HG02885 (cell line): ENCODE results near the gene ATF3.
"Not testable (repeated sequence)": the region's sequence is repeated elsewhere in the genome, so short reads cannot be mapped to it uniquely, and the experiment has no call there.

ENCODE experiments used
- ATAC-seq: cut with Tn5 transposase; IDR thresholded peaks from one replicate; pipeline ENCODE4 v1.9.1; 2021; ENCODE audit warnings: mild to moderate bottlenecking; ENCODE audit not compliant: unreplicated experiment, poor library complexity

The ATF3 gene

DNA sequence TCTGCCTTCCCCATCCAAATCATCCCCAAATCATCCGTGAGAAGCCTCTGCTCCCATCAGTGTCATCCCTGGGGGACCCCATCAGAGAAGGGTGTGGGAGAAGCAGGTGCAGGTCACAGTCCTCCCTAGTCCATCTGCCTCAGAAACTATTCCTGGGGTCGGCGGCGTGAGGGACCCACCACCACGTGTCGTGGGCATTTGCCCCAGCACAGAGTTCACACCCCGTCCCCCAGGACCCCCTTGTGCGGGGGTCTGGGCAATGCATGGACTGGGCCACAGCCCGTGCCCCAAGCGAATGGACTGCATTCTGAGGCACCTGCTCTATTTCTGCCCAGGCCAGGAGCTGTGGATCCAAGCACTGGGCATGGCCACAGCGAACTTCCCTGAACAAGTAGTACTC lies 38.4 kb downstream of the ATF3 start:
- ATAC-seq = no peak

- no peak for ATAC-seq
Measured at GRCh38 chr1:212648431-212648830, 39.9 kb downstream of the ATF3 start.

- no peak for ATAC-seq
Measured at GRCh38 chr1:212649020-212649419, 40.5 kb downstream of the ATF3 start.

DNA sequence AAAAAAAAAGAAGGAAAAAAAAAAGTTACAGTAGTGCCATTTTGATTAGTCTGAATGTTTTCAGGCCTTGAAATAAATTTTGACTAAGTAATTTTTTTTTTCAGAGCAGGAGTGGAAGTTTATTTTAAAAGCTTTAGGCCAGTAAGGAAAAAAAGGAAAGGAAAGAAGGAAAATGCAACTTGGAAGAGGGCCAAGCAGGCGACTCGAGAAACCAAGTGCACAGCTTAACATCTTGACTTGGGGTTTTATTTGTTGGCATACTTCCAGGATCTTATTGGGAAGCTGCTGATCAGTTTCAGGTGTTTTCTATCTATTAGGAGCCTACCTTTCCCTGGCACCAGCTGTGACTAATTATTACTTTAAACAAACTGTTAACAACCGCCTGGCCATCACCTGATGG lies 41.7 kb downstream of the ATF3 start:
- ATAC-seq = no peak

DNA sequence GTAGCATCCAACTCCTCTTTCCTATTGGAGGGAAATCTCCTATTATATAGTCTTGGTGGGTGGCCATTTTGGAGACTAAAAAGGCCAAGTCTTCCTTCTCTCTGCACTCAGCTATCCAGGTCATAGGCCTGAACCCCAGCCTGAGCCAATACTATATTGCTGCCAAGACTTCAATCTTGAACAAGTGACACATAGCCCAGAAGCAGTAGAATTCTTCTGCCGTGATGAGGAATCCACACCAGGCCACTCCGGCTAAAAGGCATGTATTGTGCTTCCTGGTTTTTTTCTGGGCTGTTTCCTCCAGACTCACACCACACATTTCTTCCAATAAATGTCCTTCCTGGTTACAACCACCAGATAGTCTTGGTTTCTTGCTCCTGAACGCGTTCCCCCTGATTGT lies 43.0 kb downstream of the ATF3 start:
- ATAC-seq = no peak

GRCh38 chr1:212651977-212652376 lies 43.4 kb downstream of the ATF3 start:
- ATAC-seq = no peak

GRCh38 chr1:212652609-212653008 lies 44.0 kb downstream of the ATF3 start:
- ATAC-seq = no peak

- no peak for ATAC-seq
Measured at GRCh38 chr1:212655668-212656440, 47.3 kb downstream of the ATF3 start.

DNA sequence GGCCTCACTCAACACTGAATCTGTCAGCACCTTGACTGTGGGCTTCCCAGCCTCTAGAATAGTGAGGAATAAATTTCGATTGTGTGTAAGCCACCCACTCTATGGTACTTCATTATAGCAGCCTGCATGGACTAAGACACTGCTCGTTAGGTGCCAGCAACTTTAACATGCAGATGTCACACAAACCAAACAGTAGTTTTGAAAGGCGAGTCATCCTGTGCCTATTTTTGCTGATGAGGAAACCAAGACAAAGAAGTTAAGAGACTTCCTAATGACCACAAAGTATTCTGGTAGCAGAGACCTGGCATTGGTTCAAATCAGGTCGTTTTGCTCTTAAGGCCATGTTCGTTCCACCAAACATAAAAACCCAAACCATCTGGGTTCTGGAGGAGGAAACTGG lies 48.2 kb downstream of the ATF3 start:
- ATAC-seq = no peak

- ATAC-seq = not testable (repeated sequence)
Measured at GRCh38 chr1:212658250-212658649, 49.7 kb downstream of the ATF3 start.

- no peak for ATAC-seq
Measured at GRCh38 chr1:212664409-212665199, 56.0 kb downstream of the ATF3 start.

DNA sequence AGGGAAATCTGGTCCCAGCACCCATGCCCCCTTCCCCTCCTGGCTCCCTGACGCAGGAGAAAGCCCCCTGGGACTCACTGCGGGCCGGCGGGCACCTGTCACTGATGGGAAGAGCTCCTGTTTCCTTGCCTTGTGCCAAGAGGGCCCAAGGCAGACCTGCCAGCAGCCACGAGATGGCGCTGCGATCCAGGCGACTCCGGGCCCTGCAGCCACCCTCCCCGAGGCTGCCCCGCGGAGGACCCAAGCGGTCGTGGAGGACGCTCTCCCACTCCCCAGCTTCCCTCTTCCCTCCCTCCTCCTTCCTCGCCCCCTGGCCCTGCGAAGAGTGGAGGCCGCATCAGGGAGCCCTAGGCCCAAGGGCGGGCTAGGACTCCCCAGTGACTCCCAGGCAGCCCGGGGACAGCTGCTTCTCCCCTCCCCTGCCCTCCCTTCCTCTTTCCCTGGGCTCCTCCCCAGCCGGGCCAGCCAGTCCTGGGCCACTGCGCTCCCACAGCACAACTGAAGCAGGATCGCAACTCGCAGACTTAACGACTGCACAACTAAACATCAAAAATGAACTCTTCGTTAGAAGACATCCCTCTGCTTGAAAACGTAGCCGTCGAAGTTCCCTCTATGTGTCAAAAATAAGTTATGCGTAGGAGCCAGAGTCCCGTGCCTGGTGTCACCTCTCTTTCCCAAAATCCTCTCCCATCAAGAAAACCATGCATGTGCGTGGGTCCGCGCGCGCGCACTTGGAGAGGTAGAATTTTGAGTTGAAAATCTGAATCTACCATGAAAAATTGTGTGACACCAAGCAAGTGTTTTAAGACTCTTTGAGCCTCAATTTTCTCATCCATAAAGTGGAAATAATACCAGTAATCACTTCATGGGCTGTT lies 56.9 kb downstream of the ATF3 start:
- ATAC-seq = peak; percentile 94

- ATAC-seq = no peak
Measured at GRCh38 chr1:212666116-212666775, 57.7 kb downstream of the ATF3 start.

GRCh38 chr1:212667223-212668139 lies 58.9 kb downstream of the ATF3 start:
- peak; percentile 44 for ATAC-seq

- ATAC-seq = no peak
Measured at GRCh38 chr1:212668477-212668876, 59.9 kb downstream of the ATF3 start.

- no peak for ATAC-seq
Measured at GRCh38 chr1:212669102-212669501, 60.5 kb downstream of the ATF3 start.

DNA sequence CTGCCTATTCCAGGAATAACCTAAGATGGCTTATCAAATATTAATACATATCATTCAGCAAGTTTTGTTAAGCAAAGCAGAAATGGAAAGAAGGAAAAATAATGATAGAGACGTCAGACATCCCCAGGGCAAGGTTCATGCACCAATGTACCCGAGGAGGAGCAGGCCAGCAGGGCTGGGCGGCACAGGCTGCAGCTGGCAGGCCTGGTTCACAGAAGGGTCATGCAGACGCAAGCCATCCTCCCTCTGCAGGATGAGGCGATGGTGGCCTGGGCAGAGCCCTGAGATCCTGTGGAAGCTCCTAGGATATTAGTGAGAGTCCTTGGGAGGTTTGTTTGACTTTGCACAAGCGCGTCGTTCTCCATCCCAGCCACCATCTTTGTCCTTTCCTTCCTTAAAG lies 61.0 kb downstream of the ATF3 start:
- ATAC-seq = no peak

DNA sequence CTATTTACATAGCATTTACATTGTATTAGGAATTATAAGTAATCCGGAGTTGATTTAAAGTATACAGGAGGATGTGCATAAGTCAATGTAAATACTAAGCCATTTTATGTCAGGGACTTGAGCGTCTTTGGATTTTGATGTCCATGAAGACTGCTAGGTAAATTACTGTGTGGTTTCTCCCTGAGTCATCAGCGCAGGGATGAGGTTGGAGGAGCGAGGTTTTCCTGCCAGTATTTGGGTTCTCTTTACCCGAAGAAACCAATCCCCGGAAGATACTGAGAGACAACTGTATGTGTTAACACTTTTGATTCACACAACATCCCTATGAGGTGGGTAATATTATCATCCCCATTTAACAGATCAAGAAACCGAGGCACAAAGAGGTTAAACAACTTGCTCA lies 61.7 kb downstream of the ATF3 start:
- ATAC-seq = no peak
